Activated naive CD8-positive, alpha-beta T cell treated with anti-CD3 and anti-CD28 coated beads, Interleukin-2, amount 50 U/mL, for 16 hours (primary cell): ENCODE results near the gene THAP3.
"Not testable (repeated sequence)": the region's sequence is repeated elsewhere in the genome, so short reads cannot be mapped to it uniquely, and the experiment has no call there.

Experiments
- DNase-seq: peaks from one replicate; pipeline ENCODE4 v3.0.0-alpha.2; 2020; ENCODE audit warnings: low read depth, low spot score

The THAP3 gene

DNA sequence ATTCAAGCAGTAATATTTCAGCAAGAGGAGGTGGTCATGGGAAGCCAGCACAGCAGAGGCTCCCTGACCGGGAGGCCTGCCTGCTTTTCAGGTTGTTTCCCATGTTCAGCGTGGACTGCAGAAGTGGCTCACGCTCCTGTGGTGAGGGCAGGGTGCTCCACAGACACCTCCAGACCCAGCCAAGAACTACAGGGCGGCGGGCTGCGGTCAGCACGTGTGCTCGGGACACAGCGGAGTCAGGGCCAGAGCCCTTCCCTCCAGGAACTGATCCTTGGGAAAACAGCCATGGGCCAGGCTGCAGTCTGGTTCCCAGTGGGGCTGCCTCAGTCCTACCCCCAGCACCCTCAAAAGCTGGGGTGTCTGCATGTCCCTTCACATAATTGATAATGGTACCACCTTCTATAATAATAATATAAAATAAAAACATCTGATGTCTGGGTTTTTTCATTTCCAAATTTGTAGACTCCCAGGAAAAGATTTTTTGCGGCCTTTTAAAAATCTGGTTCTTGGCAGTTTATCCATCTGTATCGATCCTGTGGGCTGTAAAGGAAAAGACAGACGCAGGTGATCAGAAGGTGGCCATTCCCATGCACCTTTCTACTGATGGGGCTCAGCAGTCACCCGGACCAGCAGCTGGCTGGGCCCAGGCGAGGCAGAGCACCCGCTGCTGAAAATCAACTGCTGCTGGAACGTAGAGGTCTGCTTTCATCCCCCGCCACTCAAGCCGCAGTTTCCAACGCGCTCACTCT, 10.7 kb downstream of the THAP3 start:
- DNase-seq: no peak

GRCh38 chr1:6635910-6636760, 11.5 kb downstream of the THAP3 start:
- no peak for DNase-seq

- not testable (repeated sequence) for DNase-seq
Measured at GRCh38 chr1:6636778-6637177, 12.1 kb downstream of the THAP3 start.

- no peak for DNase-seq
Measured at GRCh38 chr1:6637770-6638169, 13.1 kb downstream of the THAP3 start.

DNA sequence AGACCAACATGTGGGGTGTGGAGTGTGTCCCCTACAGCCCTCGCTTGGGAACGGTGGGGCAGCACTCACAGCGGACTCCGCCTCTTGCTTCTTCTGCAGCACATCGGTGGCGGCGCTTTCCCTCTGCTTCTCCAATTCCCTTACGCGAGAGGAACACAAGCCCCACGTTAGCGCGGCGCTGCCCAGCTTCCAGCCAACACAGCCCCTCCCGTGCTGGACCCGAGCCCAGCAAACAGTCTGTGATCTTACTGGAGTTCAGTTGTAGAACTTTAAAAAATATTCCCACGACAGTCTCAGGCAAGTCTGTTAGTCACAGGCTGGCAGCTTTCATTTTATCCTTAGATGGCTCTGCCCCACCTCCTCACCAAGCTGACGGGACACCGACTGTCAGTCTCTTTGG, 13.6 kb downstream of the THAP3 start:
- no peak for DNase-seq

GRCh38 chr1:6640867-6641266, 16.2 kb downstream of the THAP3 start:
- not testable (repeated sequence) for DNase-seq

DNA sequence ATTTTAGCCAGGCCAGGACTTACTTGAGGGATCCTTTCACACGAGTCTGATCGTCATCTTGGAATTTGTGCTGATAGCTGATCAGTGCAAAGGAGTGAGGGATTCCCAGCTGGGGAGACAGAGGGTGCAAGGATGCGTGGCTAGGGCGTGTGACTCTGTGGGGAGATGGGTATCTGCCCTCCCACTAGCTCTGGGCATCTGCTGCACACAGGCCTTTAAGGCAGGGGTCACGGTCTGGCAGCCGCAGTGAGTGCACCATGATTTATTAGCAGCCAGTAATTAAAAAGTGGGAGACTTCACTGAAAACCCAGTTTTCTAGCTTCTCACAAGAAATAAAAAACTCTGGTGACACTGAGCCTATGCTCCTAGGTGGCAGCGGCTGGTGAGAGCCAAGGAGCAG, 20.4 kb downstream of the THAP3 start:
- DNase-seq: no peak

DNA sequence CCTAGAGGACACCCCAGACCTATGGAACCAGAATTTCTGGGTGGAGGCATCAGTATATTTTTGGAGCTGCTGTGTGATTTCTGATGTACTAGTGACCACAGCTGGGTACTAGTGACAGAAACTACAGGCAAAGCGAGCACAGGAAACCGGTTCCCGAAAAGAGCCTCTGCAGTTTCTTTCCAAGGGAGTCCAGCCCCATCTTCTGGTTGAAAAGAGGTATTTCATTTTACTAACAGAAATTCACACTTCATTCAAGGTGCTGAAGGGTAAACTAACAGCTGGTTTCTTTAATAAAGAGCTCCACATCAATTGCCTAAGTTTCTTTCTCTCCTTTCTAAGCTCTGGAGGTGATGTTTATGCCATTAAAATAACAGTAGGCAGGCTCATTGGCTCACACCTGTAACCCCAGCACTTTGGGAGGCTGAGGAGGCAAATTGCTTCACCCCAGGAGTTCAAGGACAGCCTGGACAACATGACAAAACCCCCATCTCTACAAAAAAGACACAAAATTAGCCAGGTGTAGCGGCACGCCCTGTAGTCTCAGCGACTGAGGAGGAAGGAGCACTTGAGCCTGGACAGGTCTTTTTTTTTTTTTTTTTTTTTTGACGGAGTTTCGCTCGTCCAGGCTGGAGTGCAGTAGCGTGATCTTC, 22.0 kb downstream of the THAP3 start:
- DNase-seq: no peak

GRCh38 chr1:6648556-6648955, 23.9 kb downstream of the THAP3 start:
- no peak for DNase-seq

DNA sequence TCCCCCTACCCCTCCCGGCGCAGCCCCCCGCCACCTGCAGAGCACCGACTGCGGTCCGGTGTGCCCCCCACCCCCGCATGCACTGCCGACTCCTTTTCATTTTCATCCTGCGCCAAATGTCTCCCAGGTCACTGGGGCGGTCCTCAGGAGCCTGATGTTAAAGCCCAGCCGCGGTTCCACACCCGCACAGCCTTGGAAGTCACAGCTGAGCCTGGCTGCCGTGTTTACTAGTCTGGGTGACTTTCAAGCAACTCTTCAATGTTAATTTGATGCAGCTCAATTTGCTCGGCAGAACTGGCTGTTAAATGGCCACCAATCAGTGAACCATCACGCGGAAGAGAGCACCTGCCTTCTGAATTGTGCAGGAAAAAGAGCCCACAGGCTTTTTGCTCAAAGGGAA, 27.2 kb downstream of the THAP3 start:
- no peak for DNase-seq

- DNase-seq: no peak
Measured at GRCh38 chr1:6652986-6653385, 28.3 kb downstream of the THAP3 start.

DNA sequence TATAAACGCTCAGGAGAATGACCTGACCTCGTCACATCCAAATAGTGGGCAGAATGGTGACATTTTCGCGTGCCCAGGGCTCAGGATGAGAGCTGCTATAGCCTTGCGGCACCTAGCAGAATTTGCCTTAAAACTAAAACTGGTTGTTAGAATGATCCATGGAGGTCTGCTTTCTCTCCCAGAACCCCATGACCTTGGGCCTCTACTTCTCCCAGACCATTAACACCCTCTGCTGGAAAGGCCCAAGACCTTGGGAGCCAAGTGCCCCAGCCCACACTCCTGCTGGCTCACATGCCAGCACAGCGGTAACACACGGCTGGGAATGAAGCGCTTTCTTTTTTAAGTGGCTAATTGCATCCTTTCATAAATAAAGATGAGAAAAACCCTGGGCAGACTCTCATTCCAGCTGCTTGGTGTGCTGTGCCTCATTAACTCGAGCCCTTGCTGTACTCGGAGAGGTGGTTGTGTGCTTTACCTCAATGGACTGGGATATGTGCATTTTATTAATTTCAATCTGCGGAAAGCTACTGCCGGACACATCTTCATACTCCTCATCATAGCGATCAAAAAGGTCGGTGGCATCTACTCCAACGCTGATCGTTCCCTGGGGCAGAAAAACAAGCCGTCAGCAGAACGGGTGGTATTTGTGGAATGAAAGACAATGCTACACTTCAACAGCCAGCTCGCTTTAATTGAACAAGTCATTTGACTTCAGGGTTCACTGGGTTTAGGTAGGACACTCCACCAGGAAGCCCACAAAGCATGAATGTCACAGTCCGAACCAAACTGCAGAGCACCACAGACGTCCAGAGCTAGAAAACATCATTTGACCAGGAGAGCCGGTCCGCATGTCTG, 29.0 kb downstream of the THAP3 start:
- DNase-seq: no peak

DNA sequence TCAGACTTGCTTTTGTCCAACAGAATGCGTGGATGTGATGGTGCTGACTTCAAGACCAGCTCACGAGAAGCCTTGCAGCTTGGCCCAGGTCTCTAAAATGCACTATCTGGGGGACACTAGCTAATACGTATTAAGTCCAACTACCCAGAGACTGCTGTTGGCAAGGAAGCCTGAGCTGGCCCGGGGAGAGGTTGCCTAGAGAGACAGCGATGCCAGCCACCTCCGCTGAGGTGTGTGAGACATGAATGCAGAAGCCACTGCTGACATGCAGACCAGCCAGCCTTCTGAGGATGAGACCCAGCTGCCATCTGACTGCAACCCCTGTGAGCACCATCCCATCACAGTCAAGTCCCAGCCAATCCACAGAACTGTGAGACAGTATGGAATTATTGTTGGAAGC, 32.5 kb downstream of the THAP3 start:
- DNase-seq: no peak

DNA sequence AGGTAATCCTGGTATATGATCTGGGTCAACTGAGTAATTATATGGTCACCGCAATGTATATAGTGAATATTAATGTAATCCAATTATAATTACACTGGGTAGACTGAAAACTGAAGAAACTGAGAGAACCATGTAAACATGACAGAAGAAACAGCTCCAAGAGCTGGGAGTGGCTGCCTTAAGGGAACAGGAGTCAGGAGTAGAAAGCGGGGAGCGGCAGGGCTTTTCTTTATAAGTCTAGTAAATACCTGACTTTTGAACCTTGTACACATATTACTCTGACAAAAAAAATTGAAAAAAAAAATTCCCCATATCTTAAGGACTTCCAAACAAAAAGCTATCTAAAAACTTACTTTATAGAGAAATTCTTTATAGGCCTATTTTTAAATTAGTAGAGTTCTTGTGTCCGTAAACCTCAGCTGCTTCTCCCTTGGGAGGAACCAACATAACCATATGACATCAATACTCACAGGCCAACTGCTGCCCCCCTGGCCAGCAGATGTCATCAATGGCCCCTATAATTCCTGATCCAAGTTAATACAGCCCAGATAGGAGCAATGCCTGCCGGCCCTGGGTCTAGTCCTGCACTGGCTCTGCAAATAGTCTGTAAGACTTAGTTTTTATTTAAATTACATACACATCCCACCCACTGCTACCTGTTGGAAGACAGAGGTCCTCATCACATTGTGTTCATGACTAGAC, 33.8 kb downstream of the THAP3 start:
- no peak for DNase-seq

- DNase-seq: no peak
Measured at GRCh38 chr1:6660415-6661049, 35.9 kb downstream of the THAP3 start.

DNA sequence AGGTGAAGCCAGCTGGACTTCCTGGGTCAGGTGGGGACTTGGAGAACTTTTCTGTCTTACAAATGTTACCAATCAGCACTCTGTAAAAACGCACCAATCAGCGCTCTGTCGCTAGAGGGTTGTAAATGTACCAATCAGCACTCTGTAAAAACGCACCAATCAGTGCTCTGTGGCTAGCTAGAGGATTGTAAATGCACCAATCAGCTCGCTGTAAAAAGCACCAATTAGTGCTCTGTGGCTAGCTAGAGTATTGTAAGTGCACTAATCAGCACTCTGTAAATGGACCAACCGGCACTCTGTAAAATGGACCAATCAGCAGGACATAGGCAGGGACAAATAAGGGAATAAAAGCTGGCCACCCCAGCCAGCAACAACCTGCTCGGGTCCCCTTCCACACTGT, 37.8 kb downstream of the THAP3 start:
- not testable (repeated sequence) for DNase-seq

GRCh38 chr1:6666696-6667095, 42.0 kb downstream of the THAP3 start:
- no peak for DNase-seq

- no peak for DNase-seq
Measured at GRCh38 chr1:6667139-6667538, 42.5 kb downstream of the THAP3 start.

DNA sequence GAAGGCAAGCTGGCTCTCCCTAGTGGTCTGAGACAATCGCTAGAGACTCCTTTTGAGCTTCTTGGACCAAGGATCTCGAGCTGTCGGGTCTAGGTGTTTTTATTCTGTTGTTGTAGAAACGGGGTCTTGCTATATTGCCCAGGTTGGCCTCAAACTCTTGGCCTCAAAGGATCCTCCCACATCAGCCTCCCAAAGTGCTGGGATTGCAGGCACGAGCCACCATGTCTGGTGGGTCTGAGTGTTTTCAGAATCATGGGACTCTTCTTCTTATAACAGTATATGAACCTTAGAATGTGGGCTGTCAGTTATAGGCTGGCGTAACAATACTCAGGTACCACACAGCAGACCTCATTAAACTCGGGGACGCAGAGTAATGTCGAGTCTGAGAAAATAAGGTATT, 43.8 kb downstream of the THAP3 start:
- DNase-seq: no peak

GRCh38 chr1:6672558-6672957, 47.9 kb downstream of the THAP3 start:
- DNase-seq: no peak
